ENCODE data around the gene DERL2. TPM values are rescaled to one million over a fixed set of nuclear protein-coding genes. Genes with fewer than 3 reads are reported as not detected.
"Not testable (repeated sequence)": the region's sequence is repeated elsewhere in the genome, so short reads cannot be mapped to it uniquely, and the experiment has no call there.

DERL2 gene
- total RNA-seq, 1 donor from 2014 or later, result 73.4 TPM

DNA sequence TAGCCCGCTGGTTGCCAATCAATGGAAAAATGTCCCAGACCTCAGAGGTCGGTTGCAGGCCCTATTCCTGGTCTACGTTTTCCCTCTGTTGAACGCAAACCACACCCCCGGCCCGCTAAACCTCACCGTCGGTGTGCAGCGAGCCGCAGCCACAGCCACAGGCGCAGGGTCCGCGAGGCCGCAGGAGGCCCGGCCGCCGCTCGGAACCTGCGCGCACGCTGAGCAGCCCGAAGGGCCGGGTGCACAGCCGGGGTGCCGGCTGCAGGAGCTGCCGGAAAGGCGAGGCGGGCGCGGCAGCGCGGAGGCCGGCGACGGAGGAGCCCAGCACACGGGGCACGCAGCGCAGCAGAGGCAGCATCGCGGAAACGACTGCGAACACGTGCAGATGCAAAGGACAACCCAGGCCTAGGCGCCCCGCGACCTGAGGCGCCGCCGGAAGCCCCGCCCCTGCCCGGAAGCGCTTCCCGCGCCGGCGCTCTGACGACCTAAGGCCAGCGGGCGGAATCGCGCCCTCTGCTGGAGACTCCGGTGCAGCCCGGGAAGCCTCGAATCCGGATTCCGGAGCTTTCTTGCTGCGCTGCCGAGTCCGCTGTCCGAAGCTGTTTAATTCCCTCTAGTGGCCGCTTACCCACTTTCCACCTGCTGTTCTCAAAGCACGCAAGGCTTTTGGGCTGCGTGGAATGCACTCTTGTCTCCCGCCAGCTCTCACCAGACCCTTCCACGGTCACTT, 47.1 kb downstream of the DERL2 start, which contains the start of gene C1QBP:
Gene C1QBP (minus strand): TSS at position 440 of the 730 bp plus-strand sequence. CDS start 82 bp downstream, at position 358.
- DNase-seq (ENCODE audit: low spot score), result peak; percentile 97

DNA sequence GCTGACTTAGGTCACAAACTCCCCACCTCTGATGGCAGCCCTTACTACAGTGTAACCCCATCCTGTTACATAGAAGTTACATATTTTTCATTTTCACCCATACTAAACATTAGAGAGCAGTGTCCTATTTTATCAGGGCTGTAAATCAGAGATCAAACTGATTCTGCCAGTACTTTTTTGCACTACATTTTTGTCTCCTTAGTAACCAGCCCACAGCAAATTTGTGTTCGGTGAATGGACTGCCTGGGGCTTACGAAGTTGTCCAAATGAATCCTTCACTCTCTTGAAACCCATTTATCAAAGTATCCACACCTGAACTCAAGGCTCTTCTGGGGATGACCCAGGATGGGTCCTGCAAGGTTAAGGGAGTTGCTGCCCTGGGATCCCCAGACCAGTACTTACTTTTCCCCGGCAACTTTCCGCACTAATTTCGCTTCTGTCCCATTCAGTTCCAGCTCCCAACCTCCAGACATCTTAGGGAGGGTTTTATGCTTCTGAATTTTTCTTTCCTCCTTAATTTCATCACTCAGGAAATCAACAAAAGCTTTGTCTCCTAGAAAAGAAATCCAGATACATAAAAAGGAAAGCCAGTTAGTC, 48.2 kb downstream of the DERL2 start:
- no peak for DNase-seq (ENCODE audit: low spot score)

DNA sequence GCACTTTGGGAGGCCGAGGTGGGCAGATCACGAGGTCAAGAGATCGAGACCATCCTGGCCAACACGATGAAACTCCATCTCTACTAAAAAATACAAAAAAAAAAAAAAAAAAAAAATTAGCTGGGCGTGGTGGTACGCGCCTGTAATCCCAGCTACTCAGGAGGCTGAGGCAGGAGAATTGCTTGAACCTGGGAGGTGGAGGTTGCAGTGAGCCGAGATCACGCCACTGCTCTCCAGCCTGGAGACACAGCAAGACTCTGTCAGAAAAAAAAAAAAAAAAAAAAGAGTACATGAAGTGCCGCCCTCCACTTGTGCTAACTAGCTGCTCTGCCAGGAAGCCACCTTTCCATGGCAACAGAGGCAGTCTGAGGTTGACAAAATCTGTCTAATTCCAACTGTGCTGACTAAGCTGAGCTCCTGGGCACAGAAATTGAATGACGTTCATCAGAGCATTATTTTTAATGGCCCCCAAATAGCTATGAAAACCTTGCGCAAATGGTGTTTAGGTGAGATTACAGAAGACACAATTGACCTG, 50.1 kb downstream of the DERL2 start:
- DNase-seq (ENCODE audit: low spot score), result not testable (repeated sequence)

DNA sequence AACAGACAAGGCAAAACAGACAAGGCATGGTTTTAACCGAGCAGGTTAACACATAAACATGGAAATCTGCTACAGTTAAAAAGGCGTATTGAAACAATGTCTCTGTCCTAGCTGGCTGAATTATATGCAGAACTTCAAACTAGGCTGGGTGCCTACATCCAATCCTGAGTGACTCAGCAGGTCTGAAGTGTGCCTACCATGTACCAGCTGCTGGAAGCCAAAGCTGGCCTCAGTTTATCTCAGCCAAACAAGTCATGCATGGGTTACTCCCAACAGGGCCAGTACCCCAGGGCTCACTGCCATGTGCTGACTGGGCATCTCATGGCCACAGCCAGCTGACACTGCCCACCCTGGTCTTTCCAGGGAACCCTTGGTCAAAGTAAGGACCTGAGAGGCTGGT, 51.0 kb downstream of the DERL2 start:
- DNase-seq (ENCODE audit: low spot score), result no peak

DNA sequence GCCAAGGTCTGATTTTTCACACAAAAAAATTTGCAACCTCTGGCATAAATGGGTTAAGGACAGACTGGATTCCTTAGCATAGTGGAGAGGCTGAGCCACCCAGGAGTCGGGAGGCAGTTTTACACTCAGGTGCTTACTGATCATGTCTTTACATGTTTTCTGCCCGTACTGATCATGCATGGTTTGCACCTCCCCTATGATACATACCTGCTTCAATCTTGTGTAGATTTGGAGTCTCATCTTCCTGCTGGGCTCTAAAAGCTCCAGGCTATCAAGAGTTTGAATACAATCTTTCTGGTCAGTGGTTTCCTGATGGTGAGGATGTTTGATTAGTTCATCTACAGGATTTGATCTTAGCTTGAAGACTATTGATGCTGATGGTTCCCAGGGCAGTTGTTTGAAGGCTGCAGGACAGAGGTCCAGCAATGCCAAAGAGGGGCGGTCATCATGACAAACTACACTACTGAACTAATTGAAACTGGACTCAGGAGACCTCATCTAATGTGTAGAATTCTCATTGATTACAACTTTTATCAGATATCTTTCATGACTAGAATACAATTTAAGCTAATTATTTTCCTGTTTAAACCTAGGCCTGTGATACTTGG, 53.9 kb downstream of the DERL2 start:
- DNase-seq (ENCODE audit: low spot score), result no peak

DNA sequence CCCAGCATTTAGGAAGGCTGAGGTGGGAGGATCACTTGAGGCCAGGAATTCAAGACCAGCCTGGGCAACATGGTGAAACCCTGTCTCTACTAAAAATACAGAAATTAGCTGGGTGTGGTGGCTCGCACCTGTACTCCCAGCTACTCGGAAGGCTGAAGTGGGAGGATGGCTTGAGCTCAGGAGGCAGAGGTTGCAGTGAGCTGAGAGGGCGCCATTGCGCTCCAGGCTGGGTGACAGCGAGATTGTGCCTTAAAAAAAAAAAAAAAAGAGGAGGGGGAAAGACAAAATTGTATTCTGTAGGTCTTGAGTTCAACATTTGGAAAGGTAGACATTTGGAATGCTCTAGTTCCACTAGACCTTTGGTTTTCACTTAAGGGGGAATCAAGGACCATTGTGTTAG, 54.7 kb downstream of the DERL2 start:
- not testable (repeated sequence) for DNase-seq (ENCODE audit: low spot score)

DNA sequence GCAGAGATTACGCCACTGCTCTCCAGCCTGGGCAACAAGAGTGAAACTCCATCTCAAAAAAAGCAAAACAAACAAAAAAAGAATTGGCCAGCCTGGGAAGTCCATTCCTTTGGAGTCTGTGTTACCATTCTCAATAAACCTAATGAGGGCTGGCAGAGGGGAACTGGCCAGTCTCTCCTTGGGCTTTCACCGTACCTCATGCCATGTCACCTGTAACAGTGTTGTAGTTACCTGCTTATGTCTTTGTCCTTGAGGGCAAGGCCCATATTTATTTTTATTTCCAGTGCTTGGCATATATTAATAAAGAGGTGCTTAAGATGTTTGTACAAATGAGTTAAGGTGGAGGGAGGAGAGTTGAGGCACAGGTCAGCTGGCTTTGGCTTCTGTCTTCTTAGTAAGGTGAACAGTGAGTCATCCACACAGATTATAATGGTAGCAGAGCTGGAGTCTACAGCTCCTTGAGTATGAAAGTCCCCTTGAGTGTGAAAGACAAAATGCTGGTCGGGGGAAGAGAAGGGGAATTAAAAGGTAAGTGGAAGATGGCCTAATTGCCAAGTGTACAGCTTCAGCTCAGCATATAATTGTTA, 55.5 kb downstream of the DERL2 start:
- DNase-seq (ENCODE audit: low spot score), result no peak

DNA sequence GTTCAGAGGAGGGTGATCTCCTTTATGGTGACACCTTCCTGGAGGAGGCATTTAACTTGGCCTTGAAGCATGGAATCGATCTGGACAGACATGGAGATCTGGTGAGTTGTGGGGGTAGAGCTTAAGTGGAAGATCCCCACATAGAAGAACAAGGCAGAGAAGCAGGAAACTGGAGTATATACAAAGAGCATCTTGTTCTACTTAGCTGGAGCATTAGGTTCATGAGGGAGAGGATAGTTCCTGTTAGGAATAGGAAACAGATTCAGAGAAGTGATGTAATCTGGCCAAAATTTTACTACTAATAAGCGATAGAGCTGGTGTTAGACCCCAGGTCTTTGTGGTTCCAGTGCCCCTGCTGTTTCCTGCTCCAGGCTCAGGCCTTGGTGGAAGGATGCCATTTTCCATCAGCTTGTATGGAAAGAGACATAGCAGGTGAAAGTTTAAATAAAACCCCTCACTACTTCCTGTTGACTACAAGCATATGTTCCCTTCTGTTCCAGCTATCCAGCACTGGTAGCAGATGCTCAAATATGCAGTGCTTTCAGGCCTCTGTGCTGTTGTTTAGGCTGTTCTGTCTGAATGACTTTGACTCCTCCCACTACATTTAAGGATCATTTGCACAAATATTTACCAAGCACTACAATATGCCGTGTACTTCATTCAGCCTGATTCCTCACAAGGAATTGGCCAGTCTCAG, 56.6 kb downstream of the DERL2 start:
- DNase-seq (ENCODE audit: low spot score), result no peak

DNA sequence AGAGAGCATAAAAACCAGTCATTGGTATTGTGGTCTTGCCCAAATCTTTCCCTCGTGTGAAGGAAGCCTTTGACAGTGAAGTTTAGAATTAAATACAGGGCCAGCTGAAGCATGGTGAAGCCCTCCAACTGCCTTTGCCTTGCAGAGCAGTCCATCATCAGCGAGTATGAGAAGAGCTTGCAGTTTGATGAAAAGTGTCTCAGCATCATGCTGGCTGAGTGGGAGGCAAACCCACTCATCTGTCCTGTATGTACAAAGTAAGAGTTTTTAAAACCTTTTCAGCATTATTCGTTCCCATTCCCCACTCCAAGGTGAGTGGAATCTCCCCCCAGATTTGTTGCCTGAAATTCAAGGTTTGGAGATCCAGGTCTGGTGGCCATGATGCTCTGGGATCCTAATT, 60.2 kb downstream of the DERL2 start:
- no peak for DNase-seq (ENCODE audit: low spot score)

DNA sequence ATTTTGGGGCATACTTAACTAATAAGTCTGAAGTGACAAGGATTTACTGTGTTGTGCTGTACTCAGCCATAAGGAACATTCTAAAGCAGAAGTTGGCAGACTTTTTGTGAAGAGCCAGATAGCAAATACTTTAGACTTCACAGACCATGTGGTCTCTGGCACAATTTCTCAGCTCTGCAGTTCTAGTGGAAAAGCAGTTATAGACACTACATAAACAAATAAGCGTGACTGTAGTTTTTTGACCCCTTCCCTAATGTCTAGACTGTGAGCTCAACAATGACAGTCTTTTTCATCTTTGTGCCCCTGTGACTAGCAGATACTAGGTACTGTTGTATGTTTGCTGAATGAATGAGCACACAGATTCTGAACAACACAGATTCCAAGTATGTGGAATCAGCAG, 61.1 kb downstream of the DERL2 start:
- no peak for DNase-seq (ENCODE audit: low spot score)

DNA sequence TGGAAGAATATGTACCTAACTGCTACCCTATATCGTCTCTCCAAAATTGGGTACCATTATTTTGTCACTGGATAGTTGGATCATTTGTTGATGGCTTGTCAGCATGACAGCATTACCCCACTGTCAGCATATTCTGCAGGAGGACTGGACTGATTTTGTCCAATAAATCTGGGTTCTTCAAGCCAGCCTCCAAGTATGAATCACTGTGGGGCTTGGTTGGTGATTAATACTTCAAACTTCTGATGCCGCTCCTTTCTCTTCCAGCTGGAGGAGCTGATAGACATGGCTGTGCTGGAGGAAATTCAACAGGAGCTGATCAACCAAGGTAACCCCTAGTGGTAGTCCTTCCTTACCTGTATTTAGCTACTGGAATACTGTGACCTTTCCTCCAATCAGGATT, 63.5 kb downstream of the DERL2 start:
- DNase-seq (ENCODE audit: low spot score), result no peak

Other genes starting within 250 kb of the DERL2 start
- gene RABEP1, start 203.9 kb downstream of the DERL2 start, total RNA-seq, result 65.7 TPM
- gene NUP88, start 66.5 kb downstream of the DERL2 start, total RNA-seq, result 59.5 TPM
- 32.1 TPM for gene RPAIN, start 66.0 kb downstream of the DERL2 start, total RNA-seq
- gene C1QBP, start 47.0 kb downstream of the DERL2 start, total RNA-seq, result 110 TPM
- gene DHX33, start 17.2 kb downstream of the DERL2 start, total RNA-seq, result 14.5 TPM
- gene MIS12, start 388 bp upstream of the DERL2 start, total RNA-seq, result 12.9 TPM
- 23.8 TPM for gene NLRP1, start 98.3 kb upstream of the DERL2 start, total RNA-seq

Measured in mesenteric fat pad (tissue), 1 donor.